OCI-LY3 (cell line): ENCODE results near the gene MED13L.

Experiments
- H2AFZ ChIP-seq: fragments of 200-600, 300-600 bp; shearing (Covaris generic); 2 replicates; pipeline ENCODE4 v1.6.0; 2014; ENCODE audit warnings: antibody characterized with exemption, low read depth, low read length
- H3K27ac ChIP-seq: fragments of 200-600, 300-600 bp; sonication (generic); 2 replicates; pipeline ENCODE4 v1.5.1; 2014; ENCODE audit warnings: mild to moderate bottlenecking, low read length, moderate library complexity, mixed read lengths
- H3K27me3 ChIP-seq: fragments of 200-600, 300-600 bp; sonication (generic); 2 replicates; pipeline ENCODE4 v1.6.1; 2014; ENCODE audit warnings: low read depth, low read length, mixed read lengths
- H3K36me3 ChIP-seq: fragments of 200-600, 300-600 bp; sonication (generic); replicated peaks from 2 replicates; pipeline ENCODE3; 2014; ENCODE audit warnings: low read depth, low read length, mixed read lengths
- H3K4me1 ChIP-seq: fragments of 300-600, 200-600 bp; sonication (generic); 2 replicates; pipeline ENCODE4 v1.6.1; 2014; ENCODE audit warnings: low read length, mixed read lengths
- H3K4me2 ChIP-seq: fragments of 200-600, 300-600 bp; sonication (generic); 2 replicates; pipeline ENCODE4 v1.6.1; 2014; ENCODE audit warnings: low read length, mixed read lengths
- H3K4me3 ChIP-seq: fragments of 300-600, 200-600 bp; sonication (generic); 2 replicates; pipeline ENCODE4 v1.5.1; 2014; ENCODE audit warnings: antibody characterized with exemption, mild to moderate bottlenecking, low read length, moderate library complexity
- H3K79me2 ChIP-seq: fragments of 300-600, 200-600 bp; shearing (Covaris generic); 2 replicates; pipeline ENCODE4 v1.6.1; 2014; ENCODE audit warnings: mild to moderate bottlenecking, low read length, mixed read lengths
- H3K9ac ChIP-seq: fragments of 300-600, 200-600 bp; shearing (Covaris generic); 2 replicates; pipeline ENCODE4 v1.6.0; 2014; ENCODE audit warnings: mild to moderate bottlenecking, low read length, moderate library complexity
- H3K9me3 ChIP-seq: fragments of 200-600, 300-600 bp; shearing (Covaris generic); 2 replicates; pipeline ENCODE4 v1.6.1; 2014; ENCODE audit warnings: low read length, mixed read lengths; ENCODE audit not compliant: insufficient read depth
- H4K20me1 ChIP-seq: fragments of 200-600, 300-600 bp; sonication (generic); 2 replicates; pipeline ENCODE4 v1.6.1; 2016; ENCODE audit warnings: low read length, mixed read lengths; ENCODE audit not compliant: insufficient read depth
- CTCF ChIP-seq: fragments of 200-600, 300-600 bp; sonication (generic); IDR thresholded peaks from 2 replicates; pipeline ENCODE4 v1.5.1; 2014; ENCODE audit warnings: antibody characterized with exemption, low read length, low read depth
- EZH2phosphoT487 ChIP-seq: fragments of 200-600 bp; shearing (Covaris generic); IDR thresholded peaks from 2 replicates; pipeline ENCODE4 v1.6.1; 2018; ENCODE audit warnings: antibody characterized with exemption, mixed run types, low read depth

MED13L gene

GRCh38 chr12:116227811-116228210 is 49.7 kb downstream of the MED13L start:
- no peak overlapping the region for H2AFZ ChIP-seq
- H3K27me3 ChIP-seq = no peaks in the 10 kb centered on the region
- peaks cover 3% of the 10 kb centered on the region for H3K36me3 ChIP-seq
- peaks cover 41% of the 10 kb centered on the region for H3K79me2 ChIP-seq
- H3K4me3 ChIP-seq = no peak overlapping the region
- no peak overlapping the region for H3K9ac ChIP-seq
- no peaks in the 10 kb centered on the region for H4K20me1 ChIP-seq
- H3K27ac ChIP-seq = no peak overlapping the region
- no peaks in the 10 kb centered on the region for H3K9me3 ChIP-seq
- no peak overlapping the region for H3K4me2 ChIP-seq
- H3K4me1 ChIP-seq = no peaks in the 10 kb centered on the region; the same call in 1 of the 2 replicates
- TF ChIP-seq EZH2phosphoT487 (no peak), CTCF (no peak)

GRCh38 chr12:116226026-116226425 is 51.5 kb downstream of the MED13L start:
- no peaks in the 10 kb centered on the region for H3K27me3 ChIP-seq
- TF ChIP-seq EZH2phosphoT487 = no peak
- H3K36me3 ChIP-seq = peaks cover 3% of the 10 kb centered on the region
- no peak overlapping the region for H3K27ac ChIP-seq
- H4K20me1 ChIP-seq = no peaks in the 10 kb centered on the region
- H3K4me1 ChIP-seq = peaks cover 7% of the 10 kb centered on the region; the same call in 1 of the 2 replicates
- no peaks in the 10 kb centered on the region for H3K9me3 ChIP-seq
- H3K4me3 ChIP-seq = no peak overlapping the region
- H3K79me2 ChIP-seq = peaks cover 38% of the 10 kb centered on the region
- no peak overlapping the region for H3K9ac ChIP-seq
- H2AFZ ChIP-seq = no peak overlapping the region
- H3K4me2 ChIP-seq = no peak overlapping the region

GRCh38 chr12:116222358-116222757 is 55.1 kb downstream of the MED13L start:
- Histone ChIP-seq H3K27me3 (no peaks in the 10 kb centered on the region), H3K9ac (no peak overlapping the region), H3K9me3 (no peaks in the 10 kb centered on the region), H2AFZ (no peak overlapping the region), H3K4me2 (no peak overlapping the region), H3K36me3 (no peaks in the 10 kb centered on the region), H3K27ac (no peak overlapping the region), H4K20me1 (no peaks in the 10 kb centered on the region), H3K4me3 (no peak overlapping the region), H3K4me1 (peaks cover 7% of the 10 kb centered on the region; the same call in 1 of the 2 replicates), H3K79me2 (peaks cover 53% of the 10 kb centered on the region)
- TF ChIP-seq CTCF = no peak
- no peak for TF ChIP-seq EZH2phosphoT487

- Histone ChIP-seq H3K36me3 (no peaks in the 10 kb centered on the region), H3K4me2 (no peak overlapping the region), H3K9me3 (no peaks in the 10 kb centered on the region), H4K20me1 (peaks cover 7% of the 10 kb centered on the region; the same call in 1 of the 2 replicates), H3K79me2 (peaks cover 63% of the 10 kb centered on the region), H3K27me3 (no peaks in the 10 kb centered on the region), H2AFZ (no peak overlapping the region), H3K4me3 (no peak overlapping the region), H3K4me1 (peaks cover 7% of the 10 kb centered on the region; the same call in 1 of the 2 replicates), H3K27ac (no peak overlapping the region), H3K9ac (no peak overlapping the region)
- TF ChIP-seq CTCF (peak; percentile 37; the same call in 1 of the 2 replicates), EZH2phosphoT487 (no peak)
Measured at GRCh38 chr12:116220756-116221155, 56.7 kb downstream of the MED13L start.
